PFSK-1 (cell line): ENCODE results near the gene PXN.

ENCODE experiments used
- FOXP2 ChIP-seq: optimal IDR thresholded peaks from 2 replicates; pipeline ENCODE3; 2011; ENCODE audit warnings: borderline replicate concordance, control low read depth, inconsistent platforms; ENCODE audit not compliant: insufficient read depth; ENCODE audit errors: extremely low read length, extremely low read depth
- POLR2AphosphoS5 ChIP-seq: IDR thresholded peaks from 2 replicates; pipeline ENCODE4 v1.6.1; 2012; ENCODE audit warnings: low read depth, mild to moderate bottlenecking, control low read depth, low read length, moderate library complexity
- SIN3A ChIP-seq: IDR thresholded peaks from 2 replicates; pipeline ENCODE4 v1.6.1; 2012; ENCODE audit warnings: mild to moderate bottlenecking, low read length, moderate library complexity, borderline replicate concordance; ENCODE audit not compliant: insufficient read depth
- TAF1 ChIP-seq: IDR thresholded peaks from 2 replicates; pipeline ENCODE4 v1.6.1; 2012; ENCODE audit warnings: low read length, control low read depth, borderline replicate concordance; ENCODE audit not compliant: insufficient read depth
- TF ChIP-seq, protein P1 (sequence below), 2 experiments: IDR thresholded peaks; 2 replicates each; pipeline versions ENCODE4 v1.6.1 to v1.8.0; 2011 to 2012; ENCODE audit warnings: low read depth in 2 of 2, low read length in 2 of 2, control low read depth in 1 of 2, inconsistent platforms in 1 of 2, mild to moderate bottlenecking in 1 of 2, moderate library complexity in 1 of 2; ENCODE audit not compliant: insufficient read depth in 1 of 2

The PXN gene

DNA sequence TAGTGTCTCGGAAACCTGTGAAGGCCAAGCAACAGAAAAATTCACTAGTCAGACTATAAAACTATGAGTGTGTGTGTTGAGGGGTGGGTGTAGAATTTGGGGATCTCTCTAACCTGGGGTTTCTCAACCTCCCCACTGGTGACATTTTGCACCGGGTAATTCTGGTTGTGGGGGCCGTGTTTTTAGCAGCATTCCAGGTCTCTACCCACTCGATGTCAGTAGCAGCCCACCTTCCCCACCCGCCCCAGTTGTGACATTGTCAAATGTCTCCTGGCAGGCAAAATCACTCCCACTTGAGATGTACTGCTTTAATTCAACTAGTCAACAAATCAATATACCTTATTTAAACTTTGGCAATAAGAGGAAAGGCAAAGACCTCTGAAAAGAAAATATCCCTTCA lies 75.1 kb downstream of the PXN start:
- no peak for TF ChIP-seq SIN3A
- TF ChIP-seq POLR2AphosphoS5, result no peak

DNA sequence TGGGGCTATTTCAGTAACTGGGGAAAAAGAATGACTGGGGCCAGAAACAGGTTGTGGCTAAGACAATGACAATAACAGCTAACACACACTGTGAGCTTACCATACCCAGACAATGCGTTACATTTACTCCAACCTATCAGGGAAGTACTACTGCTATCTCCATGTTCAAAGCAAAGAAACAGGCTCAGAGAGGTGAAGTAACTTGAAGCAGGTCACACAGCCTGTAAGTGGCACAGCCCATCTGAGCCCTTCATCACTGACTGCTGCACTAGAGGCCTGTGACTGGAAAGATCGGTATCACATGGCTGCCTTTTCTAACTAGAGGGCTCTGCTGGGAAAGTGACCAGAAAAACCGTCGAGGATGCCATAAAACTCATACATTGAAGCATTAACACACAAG lies 78.9 kb downstream of the PXN start:
- TF ChIP-seq SIN3A (no peak), POLR2AphosphoS5 (no peak), TAF1 (no peak), FOXP2 (no peak)
- TF ChIP-seq, protein P1, sequence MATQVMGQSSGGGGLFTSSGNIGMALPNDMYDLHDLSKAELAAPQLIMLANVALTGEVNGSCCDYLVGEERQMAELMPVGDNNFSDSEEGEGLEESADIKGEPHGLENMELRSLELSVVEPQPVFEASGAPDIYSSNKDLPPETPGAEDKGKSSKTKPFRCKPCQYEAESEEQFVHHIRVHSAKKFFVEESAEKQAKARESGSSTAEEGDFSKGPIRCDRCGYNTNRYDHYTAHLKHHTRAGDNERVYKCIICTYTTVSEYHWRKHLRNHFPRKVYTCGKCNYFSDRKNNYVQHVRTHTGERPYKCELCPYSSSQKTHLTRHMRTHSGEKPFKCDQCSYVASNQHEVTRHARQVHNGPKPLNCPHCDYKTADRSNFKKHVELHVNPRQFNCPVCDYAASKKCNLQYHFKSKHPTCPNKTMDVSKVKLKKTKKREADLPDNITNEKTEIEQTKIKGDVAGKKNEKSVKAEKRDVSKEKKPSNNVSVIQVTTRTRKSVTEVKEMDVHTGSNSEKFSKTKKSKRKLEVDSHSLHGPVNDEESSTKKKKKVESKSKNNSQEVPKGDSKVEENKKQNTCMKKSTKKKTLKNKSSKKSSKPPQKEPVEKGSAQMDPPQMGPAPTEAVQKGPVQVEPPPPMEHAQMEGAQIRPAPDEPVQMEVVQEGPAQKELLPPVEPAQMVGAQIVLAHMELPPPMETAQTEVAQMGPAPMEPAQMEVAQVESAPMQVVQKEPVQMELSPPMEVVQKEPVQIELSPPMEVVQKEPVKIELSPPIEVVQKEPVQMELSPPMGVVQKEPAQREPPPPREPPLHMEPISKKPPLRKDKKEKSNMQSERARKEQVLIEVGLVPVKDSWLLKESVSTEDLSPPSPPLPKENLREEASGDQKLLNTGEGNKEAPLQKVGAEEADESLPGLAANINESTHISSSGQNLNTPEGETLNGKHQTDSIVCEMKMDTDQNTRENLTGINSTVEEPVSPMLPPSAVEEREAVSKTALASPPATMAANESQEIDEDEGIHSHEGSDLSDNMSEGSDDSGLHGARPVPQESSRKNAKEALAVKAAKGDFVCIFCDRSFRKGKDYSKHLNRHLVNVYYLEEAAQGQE (IDR thresholded peaks at IDR 0.05; ENCODE audit: insufficient read depth in 1 of 2, low read depth in 2 of 2, low read length in 2 of 2), result no peak

DNA sequence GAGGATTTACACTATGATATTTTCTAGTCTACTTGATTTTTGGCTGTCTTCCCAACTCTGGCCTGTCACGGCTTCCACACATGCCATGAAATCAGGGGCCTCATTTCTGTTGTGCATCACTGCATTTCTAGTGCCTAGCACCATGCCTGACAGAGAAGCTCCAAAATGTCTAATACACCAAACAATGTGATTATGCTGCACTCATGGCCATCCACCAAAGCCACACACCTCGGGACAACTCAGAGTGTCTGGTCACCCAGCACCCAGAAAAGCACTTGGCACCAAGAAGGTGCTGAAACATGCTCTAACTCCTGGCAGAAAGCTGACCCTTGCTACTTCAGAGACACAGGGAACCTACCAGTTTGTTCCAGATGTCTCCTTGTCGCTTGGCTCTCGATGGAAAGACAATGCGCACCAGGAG lies 82.3 kb downstream of the PXN start:
- no peak for TF ChIP-seq SIN3A
- TF ChIP-seq FOXP2, result no peak
- TF ChIP-seq POLR2AphosphoS5, result no peak
- TF ChIP-seq, protein P1 (IDR thresholded peaks at IDR 0.05; ENCODE audit: insufficient read depth in 1 of 2, low read depth in 2 of 2, low read length in 2 of 2), result no peak
- TF ChIP-seq TAF1, result no peak

DNA sequence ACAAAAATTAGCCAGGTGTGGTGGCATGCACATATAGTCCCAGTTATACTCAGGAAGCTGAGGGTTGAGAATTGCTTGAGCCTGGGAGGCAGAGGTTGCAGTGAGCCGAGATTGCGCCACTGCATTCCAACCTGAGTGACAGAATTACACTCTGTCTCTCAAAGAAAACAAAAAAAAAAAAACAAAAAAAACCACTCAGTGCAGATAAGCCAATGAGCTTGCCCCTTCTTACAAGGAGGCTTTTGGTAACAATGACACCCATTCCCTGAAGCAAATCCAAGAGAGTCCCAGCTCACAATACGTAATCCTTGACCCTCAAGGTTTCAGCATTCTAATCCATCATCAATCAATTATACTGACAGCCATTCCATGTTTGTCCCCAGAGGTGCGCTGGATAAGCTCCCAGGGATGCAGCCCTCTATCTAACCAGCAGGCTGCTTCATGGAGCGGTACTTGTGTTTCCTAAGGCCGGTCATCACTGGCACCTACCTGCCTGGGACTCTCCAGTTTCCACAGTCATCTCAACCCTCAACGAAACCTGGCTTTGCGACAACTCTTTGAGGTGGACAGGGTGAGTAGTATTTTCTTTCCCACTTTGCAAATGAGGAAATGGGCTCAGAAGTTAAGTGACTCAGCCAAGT lies 83.4 kb downstream of the PXN start:
- no peak for TF ChIP-seq FOXP2
- TF ChIP-seq, protein P1 (IDR thresholded peaks at IDR 0.05; ENCODE audit: insufficient read depth in 1 of 2, low read depth in 2 of 2, low read length in 2 of 2), result no peak
- no peak for TF ChIP-seq SIN3A
- no peak for TF ChIP-seq TAF1
- no peak for TF ChIP-seq POLR2AphosphoS5

DNA sequence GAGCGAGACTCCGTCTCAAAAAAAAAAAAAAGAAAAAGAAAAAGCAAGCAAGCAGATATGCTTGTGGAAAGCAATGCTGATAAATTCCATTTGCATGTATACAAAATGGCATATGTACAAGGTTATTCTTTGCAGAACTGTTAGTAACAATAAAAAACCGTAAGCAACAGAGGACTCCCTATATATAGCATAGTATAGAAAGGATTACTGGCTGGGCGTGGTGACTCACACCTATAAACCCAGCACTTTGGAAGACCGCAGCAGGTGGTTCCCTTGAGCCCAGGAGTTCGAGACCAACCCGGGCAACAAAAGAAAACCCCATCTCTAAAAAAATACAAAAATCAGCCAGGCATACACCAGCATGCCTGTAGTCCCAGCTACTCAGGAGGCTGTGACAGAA lies 84.6 kb downstream of the PXN start:
- TF ChIP-seq FOXP2 (no peak), SIN3A (no peak), POLR2AphosphoS5 (no peak), TAF1 (no peak)
- TF ChIP-seq, protein P1 (IDR thresholded peaks at IDR 0.05; ENCODE audit: insufficient read depth in 1 of 2, low read depth in 2 of 2, low read length in 2 of 2), result no peak
